HEK293 (cell line): Measurements from ENCODE around the gene ATP5F1D.

Source experiments
- BCL11B ChIP-seq: fragments of 450-650 bp; formaldehyde crosslinking; IDR thresholded peaks from 2 replicates; pipeline ENCODE4 v1.5.1; 2016; ENCODE audit warnings: low read depth, missing biosample characterization, missing genetic modification characterization
- FEZF1 ChIP-seq: fragments of 450-650 bp; formaldehyde crosslinking; IDR thresholded peaks from 2 replicates; pipeline ENCODE4 v1.5.1; 2016; ENCODE audit warnings: missing biosample characterization, missing genetic modification characterization
- GLI4 ChIP-seq: fragments of 450-650 bp; formaldehyde crosslinking; IDR thresholded peaks from 2 replicates; pipeline ENCODE4 v1.5.1; 2016; ENCODE audit warnings: missing biosample characterization, missing genetic modification characterization
- HOXD13 ChIP-seq: sonication (generic); formaldehyde crosslinking; IDR thresholded peaks from 2 replicates; pipeline ENCODE4 v1.8.0; 2022; ENCODE audit warnings: missing genetic modification reagents, borderline replicate concordance
- KLF1 ChIP-seq: fragments of 450-650 bp; formaldehyde crosslinking; IDR thresholded peaks from 2 replicates; pipeline ENCODE4 v1.5.1; 2016; ENCODE audit warnings: missing biosample characterization, missing genetic modification characterization
- KLF8 ChIP-seq: fragments of 450-650 bp; formaldehyde crosslinking; IDR thresholded peaks from 2 replicates; pipeline ENCODE4 v1.5.1; 2016; ENCODE audit warnings: missing biosample characterization, missing genetic modification characterization
- MYNN ChIP-seq: fragments of 450-650 bp; formaldehyde crosslinking; IDR thresholded peaks from 2 replicates; pipeline ENCODE4 v1.5.1; 2016; ENCODE audit warnings: missing biosample characterization, missing genetic modification characterization, borderline replicate concordance
- SETDB1 ChIP-seq: IDR thresholded peaks from one replicate; pipeline ENCODE4 v1.6.1; 2017; ENCODE audit warnings: mild to moderate bottlenecking, low read length, moderate library complexity, mixed read lengths; ENCODE audit not compliant: insufficient read length
- SP7 ChIP-seq: fragments of 450-650 bp; formaldehyde crosslinking; IDR thresholded peaks from 2 replicates; pipeline ENCODE4 v1.5.1; 2016; ENCODE audit warnings: missing biosample characterization, missing genetic modification characterization
- TRIM28 ChIP-seq: IDR thresholded peaks from 2 replicates; pipeline ENCODE4 v1.6.1; 2011; ENCODE audit warnings: low read length, control low read depth, borderline replicate concordance
- ZBTB6 ChIP-seq: fragments of 450-650 bp; formaldehyde crosslinking; IDR thresholded peaks from 2 replicates; pipeline ENCODE4 v1.5.1; 2017; ENCODE audit warnings: missing biosample characterization, missing genetic modification characterization
- ZBTB7A ChIP-seq: fragments of 450-650 bp; formaldehyde crosslinking; IDR thresholded peaks from 2 replicates; pipeline ENCODE4 v1.5.1; 2016; ENCODE audit warnings: low read depth, missing biosample characterization, missing genetic modification characterization
- ZFP69B ChIP-seq: fragments of 450-650 bp; formaldehyde crosslinking; IDR thresholded peaks from 2 replicates; pipeline ENCODE4 v1.5.1; 2016; ENCODE audit warnings: missing biosample characterization, missing genetic modification characterization
- ZNF133 ChIP-seq: fragments of 450-650 bp; formaldehyde crosslinking; IDR thresholded peaks from 2 replicates; pipeline ENCODE4 v1.5.1; 2016; ENCODE audit warnings: missing biosample characterization, missing genetic modification characterization
- ZNF175 ChIP-seq: fragments of 450-650 bp; formaldehyde crosslinking; IDR thresholded peaks from 2 replicates; pipeline ENCODE4 v1.5.1; 2016; ENCODE audit warnings: missing biosample characterization, missing genetic modification characterization
- ZNF324 ChIP-seq: fragments of 450-650 bp; formaldehyde crosslinking; IDR thresholded peaks from 2 replicates; pipeline ENCODE4 v1.5.1; 2016; ENCODE audit warnings: missing biosample characterization, missing genetic modification characterization
- ZNF350 ChIP-seq: fragments of 450-650 bp; formaldehyde crosslinking; IDR thresholded peaks from 2 replicates; pipeline ENCODE4 v1.5.0; 2017; ENCODE audit warnings: missing biosample characterization, mild to moderate bottlenecking, missing genetic modification characterization
- ZNF37A ChIP-seq: fragments of 450-650 bp; IDR thresholded peaks from 2 replicates; pipeline ENCODE4 v1.5.1; 2018; ENCODE audit warnings: missing biosample characterization, missing genetic modification characterization
- ZNF394 ChIP-seq: fragments of 450-650 bp; formaldehyde crosslinking; IDR thresholded peaks from 2 replicates; pipeline ENCODE4 v1.5.1; 2016; ENCODE audit warnings: missing biosample characterization, missing genetic modification characterization, mild to moderate bottlenecking, moderate library complexity, borderline replicate concordance
- ZNF398 ChIP-seq: fragments of 450-650 bp; formaldehyde crosslinking; IDR thresholded peaks from 2 replicates; pipeline ENCODE4 v1.5.1; 2017; ENCODE audit warnings: missing biosample characterization, missing genetic modification characterization
- ZNF426 ChIP-seq: fragments of 450-650 bp; formaldehyde crosslinking; IDR thresholded peaks from 2 replicates; pipeline ENCODE4 v1.5.1; 2017; ENCODE audit warnings: missing biosample characterization, missing genetic modification characterization, mild to moderate bottlenecking, inconsistent platforms, moderate library complexity
- ZNF473 ChIP-seq: fragments of 450-650 bp; formaldehyde crosslinking; IDR thresholded peaks from 2 replicates; pipeline ENCODE4 v1.5.1; 2017; ENCODE audit warnings: missing biosample characterization, missing genetic modification characterization
- ZNF501 ChIP-seq: fragments of 450-650 bp; formaldehyde crosslinking; IDR thresholded peaks from 2 replicates; pipeline ENCODE4 v1.5.1; 2016; ENCODE audit warnings: missing biosample characterization, missing genetic modification characterization
- ZNF747 ChIP-seq: fragments of 450-650 bp; formaldehyde crosslinking; IDR thresholded peaks from 2 replicates; pipeline ENCODE4 v1.5.1; 2016; ENCODE audit warnings: missing biosample characterization, missing genetic modification characterization
- ZNF837 ChIP-seq: fragments of 450-650 bp; formaldehyde crosslinking; IDR thresholded peaks from 2 replicates; pipeline ENCODE4 v1.5.1; 2016; ENCODE audit warnings: missing biosample characterization, missing genetic modification characterization
- ZSCAN23 ChIP-seq: fragments of 450-650 bp; formaldehyde crosslinking; IDR thresholded peaks from 2 replicates; pipeline ENCODE4 v1.5.1; 2016; ENCODE audit warnings: missing biosample characterization, missing genetic modification characterization
- TF ChIP-seq, protein P1 (sequence below): fragments of 450-650 bp; formaldehyde crosslinking; conservative IDR thresholded peaks from 2 replicates; pipeline ENCODE4 v1.5.1; 2016; ENCODE audit warnings: low read depth, missing biosample characterization, missing genetic modification characterization
- TF ChIP-seq, protein P2 (sequence below): fragments of 450-650 bp; formaldehyde crosslinking; IDR thresholded peaks from 2 replicates; pipeline ENCODE4 v1.5.1; 2017; ENCODE audit warnings: missing biosample characterization, missing genetic modification characterization
- TF ChIP-seq, protein P3 (sequence below): fragments of 450-650 bp; formaldehyde crosslinking; IDR thresholded peaks from 2 replicates; pipeline ENCODE4 v1.5.1; 2016; ENCODE audit warnings: missing biosample characterization, missing genetic modification characterization

ATP5F1D gene

DNA sequence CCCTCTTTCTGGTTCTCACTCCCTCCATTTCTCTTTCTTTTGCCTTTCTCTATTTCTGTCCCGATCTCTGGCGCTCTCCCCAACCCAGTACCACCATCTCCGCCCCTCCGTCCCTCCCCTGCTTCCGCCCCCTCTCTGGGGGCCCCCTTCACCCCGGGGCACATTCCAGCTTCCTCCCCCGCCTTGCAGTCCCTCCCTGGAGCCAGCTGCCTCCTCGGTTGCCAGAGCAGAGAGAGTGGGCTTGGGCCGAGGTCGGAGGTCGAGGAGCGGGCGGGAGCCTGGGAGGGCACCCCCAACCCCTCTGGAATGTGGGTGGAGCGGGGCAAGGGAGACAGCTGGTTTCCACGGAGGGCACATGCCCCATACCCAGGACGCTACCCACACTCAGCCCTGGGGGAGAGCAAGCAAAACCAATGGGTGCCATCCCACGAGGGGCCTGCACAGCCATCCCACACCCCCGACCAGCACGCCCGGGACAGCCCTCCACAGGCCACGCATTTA, 21.1 kb downstream of the ATP5F1D start (continued):
- TF ChIP-seq ZNF747 (no peak), ZNF394 (no peak), SP7 (tag by site-specific recombination) (peak; percentile 62), ZBTB6 (no peak), MYNN (tag by site-specific recombination) (no peak), ZNF133 (tag by site-specific recombination) (no peak), ZFP69B (tag by site-specific recombination) (no peak), ZNF473 (tag by site-specific recombination) (no peak), TRIM28 (no peak), KLF1 (tag by site-specific recombination) (peak; percentile 99), ZBTB7A (tag by site-specific recombination) (no peak), GLI4 (no peak), ZSCAN23 (no peak), ZNF398 (tag by site-specific recombination) (peak; percentile 70), ZNF324 (tag by site-specific recombination) (no peak), SETDB1 (no peak), ZNF501 (no peak), ZNF37A (no peak), KLF8 (peak; percentile 80), ZNF350 (tag by site-specific recombination) (no peak), FEZF1 (tag by site-specific recombination) (no peak), ZNF426 (tag by site-specific recombination) (no peak), ZNF175 (no peak), ZNF837 (tag by site-specific recombination) (no peak), BCL11B (tag by site-specific recombination) (peak; percentile 82; the same call in 1 of the 2 replicates), HOXD13 (CRISPR knock-in tag) (no peak)
- TF ChIP-seq, protein P1, sequence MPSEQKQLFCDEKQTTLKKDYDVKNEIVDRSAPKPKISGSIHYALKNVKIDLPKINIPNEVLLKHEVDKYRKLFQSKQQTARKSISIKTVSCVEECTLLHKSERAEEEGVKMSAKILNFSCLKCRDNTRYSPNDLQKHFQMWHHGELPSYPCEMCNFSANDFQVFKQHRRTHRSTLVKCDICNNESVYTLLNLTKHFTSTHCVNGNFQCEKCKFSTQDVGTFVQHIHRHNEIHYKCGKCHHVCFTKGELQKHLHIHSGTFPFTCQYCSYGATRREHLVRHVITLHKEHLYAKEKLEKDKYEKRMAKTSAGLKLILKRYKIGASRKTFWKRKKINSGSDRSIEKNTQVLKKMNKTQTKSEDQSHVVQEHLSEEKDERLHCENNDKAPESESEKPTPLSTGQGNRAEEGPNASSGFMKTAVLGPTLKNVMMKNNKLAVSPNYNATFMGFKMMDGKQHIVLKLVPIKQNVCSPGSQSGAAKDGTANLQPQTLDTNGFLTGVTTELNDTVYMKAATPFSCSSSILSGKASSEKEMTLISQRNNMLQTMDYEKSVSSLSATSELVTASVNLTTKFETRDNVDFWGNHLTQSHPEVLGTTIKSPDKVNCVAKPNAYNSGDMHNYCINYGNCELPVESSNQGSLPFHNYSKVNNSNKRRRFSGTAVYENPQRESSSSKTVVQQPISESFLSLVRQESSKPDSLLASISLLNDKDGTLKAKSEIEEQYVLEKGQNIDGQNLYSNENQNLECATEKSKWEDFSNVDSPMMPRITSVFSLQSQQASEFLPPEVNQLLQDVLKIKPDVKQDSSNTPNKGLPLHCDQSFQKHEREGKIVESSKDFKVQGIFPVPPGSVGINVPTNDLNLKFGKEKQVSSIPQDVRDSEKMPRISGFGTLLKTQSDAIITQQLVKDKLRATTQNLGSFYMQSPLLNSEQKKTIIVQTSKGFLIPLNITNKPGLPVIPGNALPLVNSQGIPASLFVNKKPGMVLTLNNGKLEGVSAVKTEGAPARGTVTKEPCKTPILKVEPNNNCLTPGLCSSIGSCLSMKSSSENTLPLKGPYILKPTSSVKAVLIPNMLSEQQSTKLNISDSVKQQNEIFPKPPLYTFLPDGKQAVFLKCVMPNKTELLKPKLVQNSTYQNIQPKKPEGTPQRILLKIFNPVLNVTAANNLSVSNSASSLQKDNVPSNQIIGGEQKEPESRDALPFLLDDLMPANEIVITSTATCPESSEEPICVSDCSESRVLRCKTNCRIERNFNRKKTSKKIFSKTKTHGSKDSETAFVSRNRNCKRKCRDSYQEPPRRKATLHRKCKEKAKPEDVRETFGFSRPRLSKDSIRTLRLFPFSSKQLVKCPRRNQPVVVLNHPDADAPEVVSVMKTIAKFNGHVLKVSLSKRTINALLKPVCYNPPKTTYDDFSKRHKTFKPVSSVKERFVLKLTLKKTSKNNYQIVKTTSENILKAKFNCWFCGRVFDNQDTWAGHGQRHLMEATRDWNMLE (tag by site-specific recombination) = no peak
- TF ChIP-seq, protein P2, sequence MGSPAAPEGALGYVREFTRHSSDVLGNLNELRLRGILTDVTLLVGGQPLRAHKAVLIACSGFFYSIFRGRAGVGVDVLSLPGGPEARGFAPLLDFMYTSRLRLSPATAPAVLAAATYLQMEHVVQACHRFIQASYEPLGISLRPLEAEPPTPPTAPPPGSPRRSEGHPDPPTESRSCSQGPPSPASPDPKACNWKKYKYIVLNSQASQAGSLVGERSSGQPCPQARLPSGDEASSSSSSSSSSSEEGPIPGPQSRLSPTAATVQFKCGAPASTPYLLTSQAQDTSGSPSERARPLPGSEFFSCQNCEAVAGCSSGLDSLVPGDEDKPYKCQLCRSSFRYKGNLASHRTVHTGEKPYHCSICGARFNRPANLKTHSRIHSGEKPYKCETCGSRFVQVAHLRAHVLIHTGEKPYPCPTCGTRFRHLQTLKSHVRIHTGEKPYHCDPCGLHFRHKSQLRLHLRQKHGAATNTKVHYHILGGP (tag by site-specific recombination) = no peak
- TF ChIP-seq, protein P3, sequence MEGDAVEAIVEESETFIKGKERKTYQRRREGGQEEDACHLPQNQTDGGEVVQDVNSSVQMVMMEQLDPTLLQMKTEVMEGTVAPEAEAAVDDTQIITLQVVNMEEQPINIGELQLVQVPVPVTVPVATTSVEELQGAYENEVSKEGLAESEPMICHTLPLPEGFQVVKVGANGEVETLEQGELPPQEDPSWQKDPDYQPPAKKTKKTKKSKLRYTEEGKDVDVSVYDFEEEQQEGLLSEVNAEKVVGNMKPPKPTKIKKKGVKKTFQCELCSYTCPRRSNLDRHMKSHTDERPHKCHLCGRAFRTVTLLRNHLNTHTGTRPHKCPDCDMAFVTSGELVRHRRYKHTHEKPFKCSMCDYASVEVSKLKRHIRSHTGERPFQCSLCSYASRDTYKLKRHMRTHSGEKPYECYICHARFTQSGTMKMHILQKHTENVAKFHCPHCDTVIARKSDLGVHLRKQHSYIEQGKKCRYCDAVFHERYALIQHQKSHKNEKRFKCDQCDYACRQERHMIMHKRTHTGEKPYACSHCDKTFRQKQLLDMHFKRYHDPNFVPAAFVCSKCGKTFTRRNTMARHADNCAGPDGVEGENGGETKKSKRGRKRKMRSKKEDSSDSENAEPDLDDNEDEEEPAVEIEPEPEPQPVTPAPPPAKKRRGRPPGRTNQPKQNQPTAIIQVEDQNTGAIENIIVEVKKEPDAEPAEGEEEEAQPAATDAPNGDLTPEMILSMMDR (tag by site-specific recombination) = no peak
